ENCODE measurements around the gene SLC5A6.

DNA sequence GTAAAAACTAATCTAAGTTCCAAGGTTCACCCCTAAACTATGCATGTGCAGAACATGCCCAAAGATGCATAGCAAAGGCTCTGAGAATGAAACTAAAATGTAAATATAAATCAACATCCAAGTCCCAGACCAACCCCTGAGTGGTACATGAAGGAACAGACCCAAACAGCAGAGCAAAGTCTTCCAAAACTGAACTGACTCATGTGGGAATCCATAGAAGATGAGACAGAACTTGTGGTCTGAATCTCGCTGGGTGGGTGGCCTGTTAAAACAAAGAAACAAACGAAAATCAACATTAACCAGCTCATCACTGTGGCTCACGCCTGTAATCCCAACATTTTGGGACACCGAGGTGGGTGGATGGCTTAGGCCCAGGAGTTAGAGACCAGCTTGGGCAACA is 29.7 kb downstream of the SLC5A6 start:
- TF ChIP-seq, protein P1, sequence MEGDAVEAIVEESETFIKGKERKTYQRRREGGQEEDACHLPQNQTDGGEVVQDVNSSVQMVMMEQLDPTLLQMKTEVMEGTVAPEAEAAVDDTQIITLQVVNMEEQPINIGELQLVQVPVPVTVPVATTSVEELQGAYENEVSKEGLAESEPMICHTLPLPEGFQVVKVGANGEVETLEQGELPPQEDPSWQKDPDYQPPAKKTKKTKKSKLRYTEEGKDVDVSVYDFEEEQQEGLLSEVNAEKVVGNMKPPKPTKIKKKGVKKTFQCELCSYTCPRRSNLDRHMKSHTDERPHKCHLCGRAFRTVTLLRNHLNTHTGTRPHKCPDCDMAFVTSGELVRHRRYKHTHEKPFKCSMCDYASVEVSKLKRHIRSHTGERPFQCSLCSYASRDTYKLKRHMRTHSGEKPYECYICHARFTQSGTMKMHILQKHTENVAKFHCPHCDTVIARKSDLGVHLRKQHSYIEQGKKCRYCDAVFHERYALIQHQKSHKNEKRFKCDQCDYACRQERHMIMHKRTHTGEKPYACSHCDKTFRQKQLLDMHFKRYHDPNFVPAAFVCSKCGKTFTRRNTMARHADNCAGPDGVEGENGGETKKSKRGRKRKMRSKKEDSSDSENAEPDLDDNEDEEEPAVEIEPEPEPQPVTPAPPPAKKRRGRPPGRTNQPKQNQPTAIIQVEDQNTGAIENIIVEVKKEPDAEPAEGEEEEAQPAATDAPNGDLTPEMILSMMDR (IDR thresholded peaks at IDR 0.05), result no peak
- TF ChIP-seq PHF8 (IDR thresholded peaks at IDR 0.05; ENCODE audit: borderline replicate concordance, low read depth), result no peak
- no peak for TF ChIP-seq RFX5 (IDR thresholded peaks at IDR 0.05)
